ENCODE measurements around the gene DGKI. TPM values are rescaled to one million over a fixed set of nuclear protein-coding genes. Genes with fewer than 3 reads are reported as not detected.

The DGKI gene
- total RNA-seq, 1 experiment from 2014 or later = 0.79 TPM

GRCh38 chr7:137611606-137612005 lies 235.2 kb downstream of the DGKI start:
- no peak for ATAC-seq

GRCh38 chr7:137609500-137609899 lies 237.3 kb downstream of the DGKI start:
- H3K36me3 Mint-ChIP-seq = no peaks in the 10 kb centered on the region
- TF ChIP-seq NR1H2 (CRISPR knock-in tag; IDR thresholded peaks at IDR 0.05) = no peak
- no peak for TF ChIP-seq MYBL2 (CRISPR knock-in tag; IDR thresholded peaks at IDR 0.05)
- no peak for TF ChIP-seq GTF2I (CRISPR knock-in tag; conservative IDR thresholded peaks at IDR 0.05)
- TF ChIP-seq ETV6 (CRISPR knock-in tag; IDR thresholded peaks at IDR 0.05) = no peak
- TF ChIP-seq NFATC4 (CRISPR knock-in tag; IDR thresholded peaks at IDR 0.05) = no peak
- TF ChIP-seq ZMAT4 (CRISPR knock-in tag; IDR thresholded peaks at IDR 0.05) = no peak
- H3K4me3 Mint-ChIP-seq = no peak overlapping the region
- no peaks in the 10 kb centered on the region for H3K9me3 Mint-ChIP-seq
- POLR2A ChIA-PET = no interaction called here
- no peaks in the 10 kb centered on the region; the same call in 1 of the 2 replicates for H3K27me3 Mint-ChIP-seq (ENCODE audit: low read depth)
- no peak for ATAC-seq
- no peak for DNase-seq (ENCODE audit: low spot score)
- H3K27ac Mint-ChIP-seq = no peak overlapping the region
- peaks cover 10% of the 10 kb centered on the region for H3K4me1 Mint-ChIP-seq
- CTCF ChIA-PET = interaction anchor here (1.8 kb wide), 1 partner anchor 17 kb away, joined by 6 read pairs; no protein-coding TSS in a partner anchor

More at GRCh38 chr7:137611606-137612005, 235.2 kb downstream of the DGKI start:
- POLR2A ChIA-PET = no interaction called here
- Mint-ChIP-seq H3K27me3 (ENCODE audit: low read depth) (no peaks in the 10 kb centered on the region), H3K4me3 (no peak overlapping the region), H3K36me3 (no peaks in the 10 kb centered on the region), H3K9me3 (no peaks in the 10 kb centered on the region), H3K4me1 (peaks cover 10% of the 10 kb centered on the region), H3K27ac (no peak overlapping the region)
- TF ChIP-seq CREM (CRISPR knock-in tag; IDR thresholded peaks at IDR 0.05) = no peak
- TF ChIP-seq NR2C2 (CRISPR knock-in tag; IDR thresholded peaks at IDR 0.05) = no peak
- TF ChIP-seq, protein P1, sequence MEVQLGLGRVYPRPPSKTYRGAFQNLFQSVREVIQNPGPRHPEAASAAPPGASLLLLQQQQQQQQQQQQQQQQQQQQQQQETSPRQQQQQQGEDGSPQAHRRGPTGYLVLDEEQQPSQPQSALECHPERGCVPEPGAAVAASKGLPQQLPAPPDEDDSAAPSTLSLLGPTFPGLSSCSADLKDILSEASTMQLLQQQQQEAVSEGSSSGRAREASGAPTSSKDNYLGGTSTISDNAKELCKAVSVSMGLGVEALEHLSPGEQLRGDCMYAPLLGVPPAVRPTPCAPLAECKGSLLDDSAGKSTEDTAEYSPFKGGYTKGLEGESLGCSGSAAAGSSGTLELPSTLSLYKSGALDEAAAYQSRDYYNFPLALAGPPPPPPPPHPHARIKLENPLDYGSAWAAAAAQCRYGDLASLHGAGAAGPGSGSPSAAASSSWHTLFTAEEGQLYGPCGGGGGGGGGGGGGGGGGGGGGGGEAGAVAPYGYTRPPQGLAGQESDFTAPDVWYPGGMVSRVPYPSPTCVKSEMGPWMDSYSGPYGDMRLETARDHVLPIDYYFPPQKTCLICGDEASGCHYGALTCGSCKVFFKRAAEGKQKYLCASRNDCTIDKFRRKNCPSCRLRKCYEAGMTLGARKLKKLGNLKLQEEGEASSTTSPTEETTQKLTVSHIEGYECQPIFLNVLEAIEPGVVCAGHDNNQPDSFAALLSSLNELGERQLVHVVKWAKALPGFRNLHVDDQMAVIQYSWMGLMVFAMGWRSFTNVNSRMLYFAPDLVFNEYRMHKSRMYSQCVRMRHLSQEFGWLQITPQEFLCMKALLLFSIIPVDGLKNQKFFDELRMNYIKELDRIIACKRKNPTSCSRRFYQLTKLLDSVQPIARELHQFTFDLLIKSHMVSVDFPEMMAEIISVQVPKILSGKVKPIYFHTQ (CRISPR knock-in tag; IDR thresholded peaks at IDR 0.05) = no peak
- TF ChIP-seq SMAD4 (CRISPR knock-in tag; IDR thresholded peaks at IDR 0.05) = no peak
- TF ChIP-seq, protein P2, sequence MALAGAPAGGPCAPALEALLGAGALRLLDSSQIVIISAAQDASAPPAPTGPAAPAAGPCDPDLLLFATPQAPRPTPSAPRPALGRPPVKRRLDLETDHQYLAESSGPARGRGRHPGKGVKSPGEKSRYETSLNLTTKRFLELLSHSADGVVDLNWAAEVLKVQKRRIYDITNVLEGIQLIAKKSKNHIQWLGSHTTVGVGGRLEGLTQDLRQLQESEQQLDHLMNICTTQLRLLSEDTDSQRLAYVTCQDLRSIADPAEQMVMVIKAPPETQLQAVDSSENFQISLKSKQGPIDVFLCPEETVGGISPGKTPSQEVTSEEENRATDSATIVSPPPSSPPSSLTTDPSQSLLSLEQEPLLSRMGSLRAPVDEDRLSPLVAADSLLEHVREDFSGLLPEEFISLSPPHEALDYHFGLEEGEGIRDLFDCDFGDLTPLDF (CRISPR knock-in tag; IDR thresholded peaks at IDR 0.05) = no peak
- TF ChIP-seq IRF2 (CRISPR knock-in tag; IDR thresholded peaks at IDR 0.05; ENCODE audit: borderline replicate concordance, low read depth) = no peak
- no peak for TF ChIP-seq ZBTB21 (CRISPR knock-in tag; IDR thresholded peaks at IDR 0.05; ENCODE audit: borderline replicate concordance)
- TF ChIP-seq CTCF (IDR thresholded peaks at IDR 0.05) = no peak
- no peak for TF ChIP-seq NR3C1 (CRISPR knock-in tag; conservative IDR thresholded peaks at IDR 0.05; ENCODE audit: low read depth)
- no peak for TF ChIP-seq TCF7 (CRISPR knock-in tag; IDR thresholded peaks at IDR 0.05; ENCODE audit: low read depth)
- TF ChIP-seq, protein P3, sequence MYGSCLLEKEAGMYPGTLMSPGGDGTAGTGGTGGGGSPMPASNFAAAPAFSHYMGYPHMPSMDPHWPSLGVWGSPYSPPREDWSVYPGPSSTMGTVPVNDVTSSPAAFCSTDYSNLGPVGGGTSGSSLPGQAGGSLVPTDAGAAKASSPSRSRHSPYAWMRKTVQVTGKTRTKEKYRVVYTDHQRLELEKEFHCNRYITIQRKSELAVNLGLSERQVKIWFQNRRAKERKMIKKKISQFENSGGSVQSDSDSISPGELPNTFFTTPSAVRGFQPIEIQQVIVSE (CRISPR knock-in tag; IDR thresholded peaks at IDR 0.05; ENCODE audit: borderline replicate concordance) = no peak
- CTCF ChIA-PET = no interaction called here
- DNase-seq (ENCODE audit: low spot score) = no peak
